B cell (primary cell): Measurements from ENCODE around the gene MYO1C. TPM values are rescaled to one million over a fixed set of nuclear protein-coding genes. Genes with fewer than 3 reads are reported as not detected.

Experiments
- ATAC-seq: fragments of 200-7000 bp; cut with Tn5 transposase; one replicate; pipeline ENCODE4 v1.10.0; 2021; ENCODE audit warnings: low read depth, mild to moderate bottlenecking, moderate number of reproducible peaks, moderate library complexity
- CTCF ChIA-PET: fragments of 350-600 bp; sonication (Branson Sonifier 250); formaldehyde crosslinking; loops from one replicate; lab custom pipeline; 2021; ENCODE audit warnings: antibody characterized with exemption, inconsistent platforms; lab: Charles Lee
- POLR2A ChIA-PET: fragments of 350-600 bp; sonication (Branson Sonifier 250); formaldehyde crosslinking; loops from one replicate; lab custom pipeline; 2021; ENCODE audit warnings: antibody characterized with exemption; lab: Charles Lee
- DNase-seq: peaks from one replicate; pipeline ENCODE4 v3.0.0; 2013
- H2AFZ ChIP-seq: 2 replicates; pipeline ENCODE4 v1.6.1; 2012; ENCODE audit warnings: mild to moderate bottlenecking, low read depth, low read length; ENCODE audit not compliant: insufficient read depth, poor library complexity, severe bottlenecking
- H3K27ac ChIP-seq, 2 donors: 1 replicate in 1 of 2; 2 replicates in 1 of 2; pipeline ENCODE4 v1.5.1; 2012 to 2013; ENCODE audit warnings: low read length in 2 of 2, mild to moderate bottlenecking in 2 of 2, moderate library complexity in 1 of 2
- H3K27me3 ChIP-seq, 4 experiments: fragments of 200-600 bp in 1 of 4; sonication (generic) in 1 of 4; replicated peaks in 1 of 4; 1 replicate in 2 of 4; 2 replicates in 2 of 4; pipeline versions ENCODE4 v1.6.1 to v1.7.0; 2013 to 2016; ENCODE audit warnings: low read length in 3 of 4, mild to moderate bottlenecking in 2 of 4, mixed read lengths in 1 of 4, moderate library complexity in 1 of 4; ENCODE audit not compliant: insufficient read depth in 4 of 4, control insufficient read depth in 3 of 4; ENCODE audit errors: control extremely low read depth in 1 of 4
- H3K36me3 ChIP-seq, 2 experiments: replicated peaks in 1 of 2; 1 replicate in 1 of 2; 2 replicates in 1 of 2; pipeline versions ENCODE4 v1.6.1 to v1.7.1; 2013; ENCODE audit warnings: low read length in 1 of 2; ENCODE audit not compliant: insufficient read depth in 2 of 2, control insufficient read depth in 1 of 2; ENCODE audit errors: control extremely low read depth in 1 of 2, extremely low read depth in 1 of 2
- H3K4me1 ChIP-seq, 2 donors: fragments of 200-600 bp in 1 of 2; sonication (generic) in 1 of 2; 1 replicate in 1 of 2; 2 replicates in 1 of 2; pipeline versions ENCODE4 v1.5.1 to v1.6.1; 2013 to 2017; ENCODE audit warnings: low read length in 2 of 2; ENCODE audit not compliant: control insufficient read depth in 2 of 2, insufficient read depth in 2 of 2
- H3K4me2 ChIP-seq: replicated peaks from 2 replicates; pipeline ENCODE3; 2012; ENCODE audit warnings: mild to moderate bottlenecking, low read depth, low read length; ENCODE audit not compliant: poor library complexity, severe bottlenecking
- H3K4me3 ChIP-seq, 5 experiments: fragments of 200-600 bp in 1 of 5; sonication (generic) in 1 of 5; 1 replicate in 3 of 5; 2 replicates in 2 of 5; pipeline versions ENCODE4 v1.5.1 to v1.7.0; 2011 to 2016; ENCODE audit warnings: low read length in 4 of 5, mild to moderate bottlenecking in 4 of 5, low read depth in 2 of 5, control low read depth in 1 of 5, moderate library complexity in 1 of 5; ENCODE audit not compliant: insufficient read depth in 1 of 5; ENCODE audit errors: control extremely low read depth in 1 of 5, extremely low read depth in 1 of 5
- H3K79me2 ChIP-seq: fragments of 200-600 bp; sonication (generic); one replicate; pipeline ENCODE4 v1.6.0; 2016; ENCODE audit warnings: low read length; ENCODE audit not compliant: control insufficient read depth, insufficient read depth
- H3K9ac ChIP-seq: fragments of 200-600 bp; sonication (generic); 2 replicates; pipeline ENCODE4 v1.6.1; 2017; ENCODE audit warnings: mild to moderate bottlenecking, low read length, moderate library complexity
- H3K9me3 ChIP-seq, 3 donors: one replicate each; pipeline versions ENCODE4 v1.6.1 to v1.7.1; 2013; ENCODE audit warnings: low read length in 2 of 3; ENCODE audit not compliant: control insufficient read depth in 2 of 3, insufficient read depth in 1 of 3; ENCODE audit errors: control extremely low read depth in 1 of 3
- H4K20me1 ChIP-seq: 2 replicates; pipeline ENCODE4 v1.6.0; 2012; ENCODE audit warnings: mild to moderate bottlenecking, low read length; ENCODE audit not compliant: insufficient read depth, control insufficient read depth, poor library complexity, severe bottlenecking
- H3K27ac Mint-ChIP-seq: one replicate; pipeline ENCODE4 v1.8.0; 2021; ENCODE audit warnings: mixed read lengths
- H3K27me3 Mint-ChIP-seq: one replicate; pipeline ENCODE4 v1.8.0; 2021; ENCODE audit warnings: mixed read lengths
- H3K4me1 Mint-ChIP-seq: one replicate; pipeline ENCODE4 v1.8.0; 2021; ENCODE audit warnings: mixed read lengths
- H3K4me3 Mint-ChIP-seq: one replicate; pipeline ENCODE4 v1.8.0; 2021; ENCODE audit warnings: mixed read lengths
- H3K9me3 Mint-ChIP-seq: one replicate; pipeline ENCODE4 v1.8.0; 2022; ENCODE audit warnings: mixed read lengths; ENCODE audit not compliant: insufficient read depth
- EZH2 ChIP-seq: IDR thresholded peaks from 2 replicates; pipeline ENCODE4 v1.6.1; 2012; ENCODE audit warnings: borderline replicate concordance, low read depth, mild to moderate bottlenecking, moderate library complexity, low read length; ENCODE audit not compliant: insufficient read depth, poor library complexity, severe bottlenecking
- WGBS: methylation state at CpG from one replicate; pipeline ENCODE4 v1.1.5; 2013; ENCODE audit warnings: missing lambda C conversion rate; ENCODE audit not compliant: insufficient coverage; 5-methylcytosine and 5-hydroxymethylcytosine counted together
- intact Hi-C: fragments of 100-400 bp; cut with micrococcal nuclease; formaldehyde crosslinking; loops from one replicate; pipeline ENCODE4 v1.10.0; 2022
- polyA plus RNA-seq: library from polyadenylated mRNA; depleted of rRNA; stranded (reverse); fragments of >200 nt; gene quantifications from 2 replicates; pipeline ENCODE4 v1.2.3, GENCODE V29; 2012
- total RNA-seq, 2 donors: library from RNA; stranded (reverse); fragments of 120-200 nt in 1 of 2; gene quantifications; 1 replicate in 1 of 2; 2 replicates in 1 of 2; pipeline versions ENCODE4 v1.2.3 to v1.2.4, GENCODE V29; 2013 to 2022
- TF ChIP-seq, protein P1 (sequence below): fragments of 200-600 bp; IDR thresholded peaks from one replicate; pipeline ENCODE4 v1.8.0; 2022; ENCODE audit warnings: antibody characterized with exemption, mild to moderate bottlenecking

MYO1C gene
- total and polyA plus RNA-seq, 2 donors (not counting 1 experiment from before 2014, with no cell fraction given) = 54.7 to 81.7 TPM

DNA sequence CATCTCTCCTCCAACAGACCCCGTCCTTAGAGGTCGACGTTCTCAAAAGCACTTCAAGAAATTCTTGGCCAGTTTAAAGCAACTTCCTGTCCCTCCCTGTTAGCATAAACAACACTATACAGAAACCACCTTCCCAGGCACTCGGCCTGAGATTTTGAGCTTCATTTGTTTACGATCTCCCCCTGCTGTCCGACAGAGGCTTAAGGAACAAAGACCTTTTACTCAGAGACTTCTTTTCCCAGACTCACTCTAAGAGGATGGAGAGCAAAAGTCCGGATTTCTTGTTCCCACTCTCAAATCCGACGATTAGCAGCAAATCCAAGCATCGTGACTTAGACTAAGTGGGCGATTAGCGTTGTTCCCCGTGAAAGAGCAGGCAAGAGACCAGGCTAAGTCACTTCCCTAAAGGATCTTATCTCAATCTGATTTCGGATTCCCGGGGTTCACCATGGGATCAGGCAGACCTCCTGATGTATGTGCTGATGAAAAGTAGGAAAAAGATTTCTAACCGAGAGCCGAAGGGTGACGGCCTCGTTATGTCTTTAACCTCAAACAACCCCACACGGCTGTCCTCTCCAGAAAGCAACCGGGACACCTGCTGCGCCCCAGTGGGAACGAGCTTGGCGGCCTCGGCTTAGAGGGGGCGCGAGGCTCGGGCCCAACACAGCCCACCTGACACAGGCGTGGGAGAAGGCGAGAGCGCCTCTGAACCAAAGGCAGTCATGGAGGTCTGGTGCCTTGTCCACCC is 23.3 kb upstream of the MYO1C start:
- POLR2A ChIA-PET = interaction anchor here (0.5 to 2.4 kb wide), 20 partner anchors 20 to 157 kb away, joined by 3 to 23 read pairs (median 5); partner anchors contain the start of genes CRK, RILP, SLC43A2 and YWHAE

More for the DNA sequence above, 23.3 kb upstream of the MYO1C start:
- H3K4me3 Mint-ChIP-seq = peak overlapping the region; percentile 88
- H3K79me2 ChIP-seq = peaks cover 50% of the 10 kb centered on the region
- H3K36me3 ChIP-seq = peaks cover 0 to 33% of the 10 kb centered on the region in 2 experiments
- H3K27ac ChIP-seq = peak overlapping the region; percentile 67 to 90
- CTCF ChIA-PET = interaction anchor here (0.5 to 11.7 kb wide), 47 partner anchors 11 to 884 kb away, joined by 3 to 318 read pairs (median 6); partner anchors contain the start of genes CRK, MYO1C and YWHAE
- H3K9me3 ChIP-seq = no peaks in the 10 kb centered on the region
- peaks cover 12% of the 10 kb centered on the region for H4K20me1 ChIP-seq
- H3K4me1 ChIP-seq = peaks cover 10 to 28% of the 10 kb centered on the region in 2 donors
- peak overlapping the region; percentile 83 for H3K4me2 ChIP-seq
- intact Hi-C loops = loop anchor here (1.0 to 5.0 kb wide), 13 partner anchors 25 to 259 kb away; partner anchors contain the start of genes CRK, PITPNA, PRPF8 and RILP
- peak overlapping the region; percentile 92 for H3K27ac Mint-ChIP-seq
- H3K9ac ChIP-seq = peak overlapping the region; percentile 88
- H3K27me3 Mint-ChIP-seq = no peaks in the 10 kb centered on the region
- peak overlapping the region; percentile 78 to 95 (median 89) for H3K4me3 ChIP-seq
- DNase-seq (peak; percentile 86), ATAC-seq (peak; percentile 18)
- H3K27me3 ChIP-seq = no peaks in the 10 kb centered on the region
- 1% methylated on average over 29 of the region's 31 CpGs for WGBS
- H3K4me1 Mint-ChIP-seq = peaks cover 21% of the 10 kb centered on the region
- peak overlapping the region; percentile 79 for H2AFZ ChIP-seq
- no peaks in the 10 kb centered on the region for H3K9me3 Mint-ChIP-seq
- no peak for TF ChIP-seq EZH2
- TF ChIP-seq, protein P1, sequence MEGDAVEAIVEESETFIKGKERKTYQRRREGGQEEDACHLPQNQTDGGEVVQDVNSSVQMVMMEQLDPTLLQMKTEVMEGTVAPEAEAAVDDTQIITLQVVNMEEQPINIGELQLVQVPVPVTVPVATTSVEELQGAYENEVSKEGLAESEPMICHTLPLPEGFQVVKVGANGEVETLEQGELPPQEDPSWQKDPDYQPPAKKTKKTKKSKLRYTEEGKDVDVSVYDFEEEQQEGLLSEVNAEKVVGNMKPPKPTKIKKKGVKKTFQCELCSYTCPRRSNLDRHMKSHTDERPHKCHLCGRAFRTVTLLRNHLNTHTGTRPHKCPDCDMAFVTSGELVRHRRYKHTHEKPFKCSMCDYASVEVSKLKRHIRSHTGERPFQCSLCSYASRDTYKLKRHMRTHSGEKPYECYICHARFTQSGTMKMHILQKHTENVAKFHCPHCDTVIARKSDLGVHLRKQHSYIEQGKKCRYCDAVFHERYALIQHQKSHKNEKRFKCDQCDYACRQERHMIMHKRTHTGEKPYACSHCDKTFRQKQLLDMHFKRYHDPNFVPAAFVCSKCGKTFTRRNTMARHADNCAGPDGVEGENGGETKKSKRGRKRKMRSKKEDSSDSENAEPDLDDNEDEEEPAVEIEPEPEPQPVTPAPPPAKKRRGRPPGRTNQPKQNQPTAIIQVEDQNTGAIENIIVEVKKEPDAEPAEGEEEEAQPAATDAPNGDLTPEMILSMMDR = peak; percentile 72
